ENCODE results near the gene SMIM1. TPM values are rescaled to one million over a fixed set of nuclear protein-coding genes. Genes with fewer than 3 reads are reported as not detected.
A peak's percentile ranks its signal among the peaks of the same experiment; 100 is the strongest.

The SMIM1 gene
- total RNA-seq, 2 experiments from 2014 or later: 1.5 to 2.2 TPM

DNA sequence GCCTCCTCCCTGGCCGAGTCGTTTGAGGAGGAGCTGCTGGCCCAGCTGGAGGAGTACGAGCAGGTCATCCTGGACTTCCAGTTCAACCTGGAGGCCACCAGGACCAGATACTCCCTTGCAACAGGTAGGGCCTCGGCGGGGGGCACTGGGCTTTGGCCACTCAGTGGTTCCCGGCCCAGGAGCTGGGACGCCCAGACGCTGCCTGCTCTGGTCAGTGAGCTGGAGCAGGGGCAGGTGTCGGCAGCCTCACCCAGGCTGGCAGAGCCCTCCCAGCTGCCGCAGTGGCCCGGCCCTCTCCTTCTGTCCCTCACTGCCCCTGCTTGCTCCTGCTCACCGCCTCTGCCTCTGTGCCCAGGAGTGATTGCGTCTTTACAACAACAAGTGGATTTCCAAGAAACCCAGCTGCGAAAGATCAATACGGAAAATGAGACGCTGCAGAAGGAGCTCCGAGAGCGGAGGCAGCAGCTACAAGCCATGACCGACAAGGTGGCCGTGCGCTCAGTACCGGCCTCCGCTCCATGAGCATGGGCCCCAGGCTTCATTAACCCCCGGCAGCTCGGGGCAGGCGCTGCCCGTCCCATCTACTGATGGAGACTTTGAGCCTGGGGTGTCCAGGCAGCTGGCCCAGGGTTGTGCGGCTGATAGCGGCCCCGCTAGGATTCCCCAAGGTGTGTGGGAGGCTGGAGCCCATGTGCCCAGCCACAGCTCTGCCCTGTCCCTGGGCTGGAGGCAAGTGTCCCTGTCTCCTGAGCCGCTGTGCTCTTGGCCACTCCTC lies 9.0 kb upstream of the SMIM1 start:
- Mint-ChIP-seq H3K4me3 (no peak overlapping the region), H3K27ac (no peak overlapping the region), H3K27me3 (peaks cover 16% of the 10 kb centered on the region), H3K4me1 (ENCODE audit: low read depth) (no peaks in the 10 kb centered on the region), H3K36me3 (ENCODE audit: low read depth) (no peaks in the 10 kb centered on the region), H3K9me3 (peaks cover 6% of the 10 kb centered on the region)
- POLR2A ChIA-PET: no interaction called here
- TF ChIP-seq, protein P1, sequence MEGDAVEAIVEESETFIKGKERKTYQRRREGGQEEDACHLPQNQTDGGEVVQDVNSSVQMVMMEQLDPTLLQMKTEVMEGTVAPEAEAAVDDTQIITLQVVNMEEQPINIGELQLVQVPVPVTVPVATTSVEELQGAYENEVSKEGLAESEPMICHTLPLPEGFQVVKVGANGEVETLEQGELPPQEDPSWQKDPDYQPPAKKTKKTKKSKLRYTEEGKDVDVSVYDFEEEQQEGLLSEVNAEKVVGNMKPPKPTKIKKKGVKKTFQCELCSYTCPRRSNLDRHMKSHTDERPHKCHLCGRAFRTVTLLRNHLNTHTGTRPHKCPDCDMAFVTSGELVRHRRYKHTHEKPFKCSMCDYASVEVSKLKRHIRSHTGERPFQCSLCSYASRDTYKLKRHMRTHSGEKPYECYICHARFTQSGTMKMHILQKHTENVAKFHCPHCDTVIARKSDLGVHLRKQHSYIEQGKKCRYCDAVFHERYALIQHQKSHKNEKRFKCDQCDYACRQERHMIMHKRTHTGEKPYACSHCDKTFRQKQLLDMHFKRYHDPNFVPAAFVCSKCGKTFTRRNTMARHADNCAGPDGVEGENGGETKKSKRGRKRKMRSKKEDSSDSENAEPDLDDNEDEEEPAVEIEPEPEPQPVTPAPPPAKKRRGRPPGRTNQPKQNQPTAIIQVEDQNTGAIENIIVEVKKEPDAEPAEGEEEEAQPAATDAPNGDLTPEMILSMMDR (IDR thresholded peaks at IDR 0.05): no peak
- CTCF ChIA-PET: no interaction called here
- DNase-seq: no peak
- no peak for ATAC-seq
- intact Hi-C loops (cut with micrococcal nuclease): no loop called here

DNA sequence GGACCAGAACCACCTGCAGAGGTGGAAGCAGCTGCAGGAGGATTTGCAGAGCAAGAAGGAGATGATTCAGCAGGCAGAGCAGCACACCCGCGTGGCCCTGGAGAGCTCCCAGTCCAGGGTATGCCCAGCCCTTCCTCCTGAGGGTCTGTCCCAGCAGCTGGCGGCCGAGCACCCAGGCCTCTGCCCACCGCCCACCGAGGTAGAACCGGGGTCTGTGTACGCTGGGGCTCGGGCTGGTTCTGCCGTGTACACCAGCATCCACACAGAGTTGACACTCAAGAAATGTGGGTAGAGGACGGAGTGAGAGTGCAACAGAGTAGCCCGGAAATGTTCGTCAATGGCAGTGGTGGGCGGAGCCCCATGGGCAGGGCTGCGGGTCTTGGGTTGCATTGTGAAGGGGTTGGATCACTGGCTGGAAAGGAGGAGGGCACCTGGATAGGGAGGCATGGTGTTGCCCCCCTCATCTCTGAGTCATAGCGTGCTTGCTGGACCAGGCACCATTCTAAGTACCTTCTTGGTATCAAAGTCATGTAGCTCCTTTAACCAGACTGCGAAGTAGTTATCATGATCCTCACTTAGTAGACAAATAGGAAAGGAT lies 5.1 kb upstream of the SMIM1 start:
- POLR2A ChIA-PET: interaction anchor here (0.9 kb wide), 1 partner anchor 15 kb away, joined by 3 read pairs; the partner anchor contains the start of gene CCDC27
- H3K4me3 Mint-ChIP-seq: no peak overlapping the region
- ATAC-seq (no peak), DNase-seq (no peak)
- no peaks in the 10 kb centered on the region for H3K9me3 Mint-ChIP-seq
- peaks cover 9% of the 10 kb centered on the region for H3K27me3 Mint-ChIP-seq
- no peaks in the 10 kb centered on the region for H3K36me3 Mint-ChIP-seq (ENCODE audit: low read depth)
- intact Hi-C loops (cut with micrococcal nuclease): no loop called here
- TF ChIP-seq, protein P1 (IDR thresholded peaks at IDR 0.05): no peak
- H3K4me1 Mint-ChIP-seq (ENCODE audit: low read depth): peaks cover 7% of the 10 kb centered on the region
- CTCF ChIA-PET: interaction anchor here (1.1 kb wide), 1 partner anchor 10 kb away, joined by 3 read pairs; no protein-coding TSS in a partner anchor
- H3K27ac Mint-ChIP-seq: no peak overlapping the region

DNA sequence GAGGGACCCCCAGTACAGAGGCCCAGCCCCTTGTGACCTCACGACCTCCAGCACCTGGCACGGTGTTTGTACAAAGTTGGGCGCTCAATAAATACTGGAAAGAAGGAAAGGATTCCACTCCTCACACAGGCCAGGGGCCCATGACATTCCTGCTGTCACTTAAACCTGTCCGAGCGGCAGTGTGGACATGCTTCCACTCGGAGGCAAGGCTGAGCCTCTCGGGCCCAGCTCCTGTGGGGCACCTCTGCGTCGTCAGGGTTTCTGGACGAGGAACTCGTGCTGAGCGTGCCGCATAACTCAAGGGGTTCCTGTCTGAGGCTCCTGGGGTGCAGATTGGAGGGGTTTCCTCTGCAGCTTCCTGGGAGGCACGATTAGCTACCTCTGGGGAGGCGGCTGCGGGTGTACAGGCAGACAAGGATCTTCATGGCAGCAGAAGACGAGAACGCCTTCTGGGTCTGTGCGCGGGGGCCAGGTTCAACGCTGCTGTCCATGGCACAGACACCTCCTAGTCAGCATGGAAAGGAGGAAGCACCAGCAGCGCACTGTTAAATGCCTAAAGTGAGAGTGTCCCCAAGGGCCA lies 3.6 kb upstream of the SMIM1 start:
- TF ChIP-seq, protein P1 (IDR thresholded peaks at IDR 0.05): no peak
- intact Hi-C loops (cut with micrococcal nuclease): no loop called here
- POLR2A ChIA-PET: interaction anchor here (0.8 to 1.1 kb wide), 2 partner anchors 10 to 27 kb away, joined by 3 read pairs; partner anchors contain the start of gene LRRC47
- ATAC-seq: no peak
- Mint-ChIP-seq H3K4me3 (no peak overlapping the region), H3K27me3 (peaks cover 9% of the 10 kb centered on the region), H3K27ac (no peak overlapping the region), H3K4me1 (ENCODE audit: low read depth) (peaks cover 7% of the 10 kb centered on the region), H3K36me3 (ENCODE audit: low read depth) (no peaks in the 10 kb centered on the region), H3K9me3 (no peaks in the 10 kb centered on the region)
- CTCF ChIA-PET: interaction anchor here (1.1 kb wide), 1 partner anchor 12 kb away, joined by 3 read pairs; no protein-coding TSS in a partner anchor
- DNase-seq: no peak

DNA sequence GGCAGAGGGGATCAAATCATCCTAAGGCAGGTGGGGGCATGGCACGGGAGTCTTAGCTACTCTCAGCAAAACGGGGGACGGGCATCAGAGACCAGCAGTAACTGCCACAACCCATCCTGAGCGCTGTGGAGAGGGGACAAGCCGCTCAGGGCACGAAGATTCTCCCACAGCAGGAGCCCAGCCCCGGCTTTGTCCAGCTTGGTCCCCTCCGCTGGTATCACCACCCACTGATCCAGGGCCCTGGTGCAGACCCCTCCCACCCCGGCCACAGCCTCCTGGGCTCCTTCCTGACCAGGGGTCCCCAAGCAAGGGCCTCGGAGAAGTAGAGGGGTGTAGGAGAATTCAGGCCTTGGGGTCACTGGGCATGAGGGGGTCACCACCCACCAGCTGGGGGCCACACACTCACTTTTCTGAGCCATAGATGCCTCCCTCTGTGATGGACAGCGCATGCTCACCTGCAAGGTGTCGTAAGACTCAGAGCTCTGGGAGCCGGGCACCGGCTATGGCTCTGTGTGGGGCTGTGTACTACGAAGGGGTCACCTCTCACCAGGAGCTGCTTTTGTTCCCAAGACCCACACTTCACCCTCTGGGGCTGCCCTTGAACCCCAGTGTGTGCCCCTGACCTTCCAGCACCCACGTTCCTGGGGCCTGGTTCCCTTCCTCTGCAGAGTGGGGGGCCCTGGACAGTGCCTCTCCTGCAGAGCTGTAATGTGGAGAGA lies 2.3 kb upstream of the SMIM1 start:
- Mint-ChIP-seq H3K4me1 (ENCODE audit: low read depth) (peaks cover 7% of the 10 kb centered on the region), H3K27me3 (peaks cover 7% of the 10 kb centered on the region), H3K9me3 (no peaks in the 10 kb centered on the region), H3K36me3 (ENCODE audit: low read depth) (no peaks in the 10 kb centered on the region), H3K27ac (no peak overlapping the region), H3K4me3 (peak overlapping the region; percentile 77)
- POLR2A ChIA-PET: no interaction called here
- intact Hi-C loops (cut with micrococcal nuclease): no loop called here
- DNase-seq (no peak), ATAC-seq (no peak)
- TF ChIP-seq, protein P1 (IDR thresholded peaks at IDR 0.05): no peak
- CTCF ChIA-PET: no interaction called here

Measured in activated CD8-positive, alpha-beta T cell treated with anti-CD3 and anti-CD28 coated beads for 36 hours (primary cell).